HG03439 (cell line): ENCODE results near the gene COX4I1.

ENCODE experiments used
- ATAC-seq: cut with Tn5 transposase; IDR thresholded peaks from one replicate; pipeline ENCODE4 v1.9.1; 2021; ENCODE audit warnings: mild to moderate bottlenecking, moderate library complexity; ENCODE audit not compliant: unreplicated experiment

COX4I1 gene

DNA sequence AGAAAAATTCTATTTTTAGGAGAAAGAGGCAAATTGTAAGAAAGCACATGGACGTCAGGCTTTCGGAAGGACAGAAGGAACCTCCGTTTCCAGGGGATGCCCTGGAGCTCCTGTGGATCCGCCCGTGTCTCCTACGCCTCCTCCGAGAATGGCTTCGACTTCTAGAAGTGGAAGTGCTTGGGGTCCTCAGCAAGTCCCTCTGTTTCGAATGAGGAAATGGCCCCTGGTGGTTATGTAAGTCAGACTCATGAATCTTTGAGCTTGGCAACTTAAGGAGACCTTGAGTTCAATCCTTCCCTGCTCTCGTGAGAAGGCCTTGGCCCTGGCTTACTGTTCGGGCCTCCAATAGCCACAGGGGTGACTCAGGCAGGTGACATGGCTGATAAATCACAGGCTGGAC is 38.9 kb downstream of the COX4I1 start:
- ATAC-seq: no peak

DNA sequence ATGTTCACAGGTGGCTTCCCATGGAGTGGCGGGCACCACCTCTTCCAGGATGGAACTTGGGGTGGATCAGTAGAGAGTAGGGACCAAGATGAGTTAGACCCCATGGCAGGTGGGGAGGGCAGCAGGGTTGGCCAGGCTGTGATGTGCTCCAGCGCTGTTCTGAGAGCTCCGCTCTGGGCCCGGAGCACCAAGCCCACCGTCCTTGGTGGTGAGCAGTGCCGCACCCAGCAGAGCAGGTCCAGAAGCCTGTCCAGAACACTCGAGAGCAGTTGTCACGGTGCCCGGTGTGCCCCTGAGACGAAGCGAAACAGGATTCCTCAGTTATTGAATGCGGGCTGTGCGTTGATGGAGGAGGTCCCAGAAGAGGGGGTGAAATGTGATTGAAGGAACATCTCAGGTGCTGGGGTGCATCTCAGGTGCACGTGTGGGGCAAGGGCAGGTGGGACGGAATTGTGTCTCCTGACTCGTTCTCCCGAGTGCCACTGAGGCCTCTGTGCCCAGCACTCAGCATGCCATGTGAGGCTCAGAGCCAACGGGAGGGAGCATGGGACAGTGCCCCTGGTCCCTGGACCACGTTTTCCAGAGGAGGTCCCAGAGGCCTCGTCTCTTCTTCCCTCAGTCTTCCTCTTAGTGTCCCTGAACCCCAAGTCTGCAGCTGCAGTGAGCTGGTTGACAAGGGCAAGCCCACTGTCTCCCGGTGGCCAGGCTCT is 39.5 kb downstream of the COX4I1 start:
- ATAC-seq: no peak

- ATAC-seq: no peak
Measured at GRCh38 chr16:85839681-85840240, 40.3 kb downstream of the COX4I1 start.

GRCh38 chr16:85840395-85840794 is 40.9 kb downstream of the COX4I1 start:
- ATAC-seq: no peak

- ATAC-seq: no peak
Measured at GRCh38 chr16:85840801-85841200, 41.3 kb downstream of the COX4I1 start.

DNA sequence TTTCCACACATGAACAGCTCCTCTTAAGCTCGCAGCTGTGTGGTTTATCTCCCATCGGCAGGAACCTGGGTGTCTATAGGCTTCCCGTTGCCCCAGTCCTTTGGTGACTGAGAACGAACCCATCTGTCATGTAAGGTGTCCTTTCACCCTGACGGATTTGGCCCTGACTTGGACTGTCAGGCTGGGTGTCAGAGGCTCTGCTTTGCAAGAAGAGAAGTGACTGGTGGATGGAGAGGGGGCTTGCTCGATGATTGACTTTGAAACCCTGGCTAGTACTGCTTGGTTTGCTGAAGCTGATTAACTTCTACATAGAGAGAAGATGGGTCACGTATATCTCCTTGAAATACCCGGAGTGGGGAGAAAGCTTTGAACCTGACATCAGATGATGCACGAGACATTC is 42.9 kb downstream of the COX4I1 start:
- ATAC-seq: no peak

DNA sequence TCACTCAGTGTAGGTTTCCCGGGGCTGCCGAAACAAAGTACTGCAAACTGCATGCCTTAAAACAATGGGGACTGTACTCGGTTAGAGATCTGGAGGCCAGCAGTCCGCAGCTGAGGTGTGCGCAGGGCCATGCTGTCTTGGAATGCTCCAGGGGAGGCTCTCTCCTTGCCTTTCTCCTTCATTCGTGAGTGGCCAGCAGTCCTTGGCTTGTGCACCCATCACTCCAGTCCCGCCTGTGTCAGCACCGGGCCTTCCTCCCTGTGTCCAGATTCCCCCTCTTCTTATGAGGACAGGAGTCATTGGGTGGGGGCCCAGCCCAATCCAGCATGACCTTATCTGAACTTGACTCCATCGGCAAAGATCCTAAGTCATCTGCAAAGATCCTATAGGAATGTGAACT is 43.4 kb downstream of the COX4I1 start:
- no peak for ATAC-seq

GRCh38 chr16:85843471-85844168 is 44.1 kb downstream of the COX4I1 start:
- no peak for ATAC-seq

- no peak for ATAC-seq
Measured at GRCh38 chr16:85844169-85844481, 44.6 kb downstream of the COX4I1 start.

GRCh38 chr16:85844786-85845185 is 45.3 kb downstream of the COX4I1 start:
- ATAC-seq: no peak

DNA sequence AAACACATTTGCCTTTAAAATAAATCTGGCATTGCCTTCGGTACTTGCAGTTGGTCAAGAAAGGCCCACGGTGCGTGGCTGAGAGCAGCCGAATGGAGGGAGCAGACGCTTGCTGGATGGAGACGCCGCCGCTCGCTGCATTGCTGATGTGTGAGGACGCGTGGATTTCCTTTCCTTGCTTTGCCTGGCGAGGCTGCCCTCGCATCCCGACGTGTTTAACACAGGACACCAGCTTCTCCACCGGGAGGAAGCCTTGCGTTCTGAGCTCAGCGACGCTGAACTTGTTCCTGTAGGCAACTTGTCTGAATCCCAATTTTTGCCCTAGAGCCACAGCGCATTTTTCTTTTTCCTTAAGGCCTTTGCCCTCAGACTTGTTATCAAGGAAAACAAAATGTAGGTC is 45.8 kb downstream of the COX4I1 start:
- no peak for ATAC-seq

GRCh38 chr16:85846461-85846860 is 47.0 kb downstream of the COX4I1 start:
- ATAC-seq: no peak

DNA sequence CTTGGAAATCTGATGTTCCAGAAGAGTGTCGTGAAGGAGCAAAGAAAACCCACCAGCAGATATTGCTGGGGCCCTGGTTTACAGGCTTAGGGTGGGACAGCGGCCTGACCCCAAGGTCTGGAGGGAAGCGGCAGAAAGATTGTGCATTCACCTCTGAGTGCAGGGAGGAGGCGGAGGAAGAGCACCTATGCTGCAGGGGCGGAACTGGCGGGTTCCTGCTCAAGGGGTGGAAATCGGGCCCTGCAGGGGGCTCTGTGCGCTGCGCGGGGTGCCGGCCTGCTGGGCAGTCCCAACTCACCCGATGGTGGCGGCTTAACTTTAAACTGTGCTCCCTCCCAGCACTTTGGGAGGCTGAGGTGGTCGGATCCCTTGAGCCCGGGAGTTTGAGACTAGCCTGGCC is 47.5 kb downstream of the COX4I1 start:
- no peak for ATAC-seq

- no peak for ATAC-seq
Measured at GRCh38 chr16:85847681-85848601, 48.4 kb downstream of the COX4I1 start.

DNA sequence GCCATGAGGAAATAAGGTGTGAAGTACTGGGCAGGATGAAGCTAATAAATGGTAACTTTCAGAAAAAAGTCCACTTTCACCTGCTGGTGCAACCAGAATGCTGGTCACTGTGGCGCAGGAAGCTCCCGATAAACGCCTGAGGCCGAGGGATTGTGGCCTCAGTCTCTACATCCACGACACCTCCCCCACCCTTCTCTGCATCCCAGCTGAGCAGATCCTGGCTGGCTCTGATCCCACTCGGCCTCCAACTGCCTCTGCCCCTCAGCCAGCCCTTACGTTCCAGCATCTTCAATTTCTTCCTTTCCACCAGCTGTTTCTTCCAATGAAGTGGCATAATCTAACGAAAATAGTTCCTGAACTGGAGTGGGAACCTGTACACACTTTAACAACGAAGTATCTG is 49.5 kb downstream of the COX4I1 start:
- no peak for ATAC-seq

GRCh38 chr16:85849388-85849787 is 49.9 kb downstream of the COX4I1 start:
- no peak for ATAC-seq

GRCh38 chr16:85850344-85850880 is 50.9 kb downstream of the COX4I1 start:
- no peak for ATAC-seq

GRCh38 chr16:85851034-85851785 is 51.7 kb downstream of the COX4I1 start:
- ATAC-seq: no peak

DNA sequence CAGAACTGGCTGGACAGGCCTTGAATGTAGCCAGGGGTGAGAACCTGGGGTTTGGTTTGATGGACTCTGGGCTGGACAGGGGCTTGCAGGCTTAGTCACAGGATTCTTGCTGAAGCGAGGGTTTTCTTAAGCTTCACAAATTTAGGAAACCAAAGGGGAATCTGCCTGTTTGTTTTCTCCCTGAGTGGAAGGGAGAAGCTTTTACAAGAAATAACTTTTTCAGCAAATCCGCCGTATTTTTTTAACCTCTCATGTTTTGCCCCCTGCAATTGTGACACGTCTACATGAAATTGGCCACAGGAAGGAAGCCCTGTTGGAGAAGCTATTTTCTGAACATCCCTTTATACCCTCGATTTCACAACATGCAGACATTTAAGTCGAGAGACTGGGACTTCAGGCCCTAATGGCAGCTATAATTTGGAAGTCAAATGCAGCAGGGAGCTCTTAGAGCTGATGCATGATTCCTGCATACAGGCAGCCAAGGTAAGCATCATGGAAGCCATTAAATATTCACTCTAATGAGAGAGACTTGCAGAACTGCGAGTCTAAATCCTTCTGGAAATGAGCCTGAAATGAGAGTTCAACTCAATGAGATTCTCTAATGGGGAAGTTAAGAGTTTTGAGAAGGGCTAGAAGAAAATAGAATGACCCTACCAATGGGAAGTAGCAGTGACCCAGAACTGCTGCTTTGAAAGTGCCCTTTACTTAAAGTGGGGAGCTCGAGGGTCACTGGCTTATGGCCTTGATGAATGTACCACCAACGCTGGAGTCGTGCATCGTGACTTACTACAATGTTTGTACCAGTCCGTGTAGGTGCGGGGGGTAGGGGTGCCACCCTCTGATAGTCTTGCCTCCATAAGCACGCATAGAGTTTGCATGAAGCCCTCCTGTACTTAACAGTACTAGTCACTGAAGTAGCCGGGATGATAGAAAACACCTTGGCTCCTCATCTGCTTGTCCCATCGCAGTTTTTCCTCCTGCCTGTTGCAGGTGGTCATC is 54.4 kb downstream of the COX4I1 start:
- ATAC-seq: no peak
